HG02970 (cell line): ENCODE measurements around the gene KRT83.
"Not testable (repeated sequence)": the region's sequence is repeated elsewhere in the genome, so short reads cannot be mapped to it uniquely, and the experiment has no call there.

Source experiments
- ATAC-seq: cut with Tn5 transposase; IDR thresholded peaks from one replicate; pipeline ENCODE4 v1.9.1; 2021; ENCODE audit warnings: mild to moderate bottlenecking, moderate library complexity, moderate number of reproducible peaks; ENCODE audit not compliant: unreplicated experiment, low FRiP score

Gene KRT83

DNA sequence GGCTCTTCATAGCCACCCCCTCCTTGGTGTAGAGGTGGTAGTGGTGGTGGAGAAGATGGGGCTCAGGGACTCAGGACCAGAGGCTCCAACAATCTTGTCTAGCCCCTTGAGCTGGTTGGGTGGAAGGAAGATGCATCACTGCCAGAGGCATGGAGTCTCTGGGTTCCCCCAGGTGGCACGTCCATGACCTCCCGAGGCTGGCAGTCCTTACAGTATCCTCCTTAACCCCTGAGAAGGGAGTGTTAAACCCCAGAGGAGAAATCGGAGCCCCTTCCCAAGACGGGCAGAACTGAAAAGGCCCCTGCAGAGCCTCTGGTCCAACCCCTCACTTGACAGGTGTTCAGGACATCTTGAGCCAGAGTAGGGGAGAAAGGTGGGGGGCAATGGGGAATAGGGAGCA, 9.1 kb downstream of the KRT83 start:
- ATAC-seq, result no peak

DNA sequence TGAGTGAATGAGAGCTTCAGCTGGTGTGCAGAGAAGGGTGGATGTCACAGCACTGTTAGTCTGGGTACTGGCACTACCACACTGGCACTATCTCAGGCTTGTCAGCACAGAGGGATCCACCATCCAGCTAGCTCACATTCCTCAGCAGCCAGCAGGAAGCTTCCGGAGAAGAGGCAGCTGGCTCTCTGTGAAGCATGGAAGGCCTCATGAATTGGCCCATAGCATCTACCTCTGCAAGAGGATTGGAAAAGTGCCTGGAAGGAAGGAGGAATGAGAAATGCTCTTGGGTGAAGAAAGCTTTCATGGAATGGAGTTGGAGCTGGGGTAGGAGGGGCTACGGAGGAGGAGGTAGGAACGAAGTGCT, 9.9 kb downstream of the KRT83 start:
- no peak for ATAC-seq

DNA sequence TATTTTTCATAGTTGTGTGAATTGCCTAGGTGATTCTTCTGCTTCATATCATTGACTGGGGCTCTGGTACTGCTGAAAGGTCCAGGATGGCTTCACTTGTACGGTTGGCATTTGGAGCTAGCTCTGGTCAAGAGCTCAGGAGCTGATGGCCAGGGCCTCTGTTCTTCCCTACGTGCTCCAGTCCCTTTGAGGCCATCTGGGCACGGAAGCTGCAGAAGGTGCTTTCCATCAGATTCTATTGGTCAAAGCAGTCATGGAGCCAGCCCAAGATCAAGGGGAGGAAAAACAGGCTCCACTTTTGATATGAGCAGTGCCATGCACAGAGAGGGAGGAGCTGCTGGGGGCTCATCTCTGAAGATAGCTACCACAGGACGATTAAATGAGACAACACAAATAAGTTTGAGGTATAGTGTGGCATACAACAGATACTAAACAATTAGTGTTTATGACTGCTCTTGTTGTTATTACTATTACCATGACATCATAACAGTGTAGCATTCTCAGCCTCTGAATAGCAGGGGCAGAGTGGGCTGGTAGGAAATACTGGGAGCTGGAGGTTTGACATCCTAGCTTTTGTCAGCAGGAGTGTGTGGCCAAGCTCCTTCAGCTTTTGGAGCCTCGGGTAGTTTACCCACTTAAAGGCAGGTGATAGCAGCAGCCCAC, 10.4 kb downstream of the KRT83 start:
- ATAC-seq, result no peak

DNA sequence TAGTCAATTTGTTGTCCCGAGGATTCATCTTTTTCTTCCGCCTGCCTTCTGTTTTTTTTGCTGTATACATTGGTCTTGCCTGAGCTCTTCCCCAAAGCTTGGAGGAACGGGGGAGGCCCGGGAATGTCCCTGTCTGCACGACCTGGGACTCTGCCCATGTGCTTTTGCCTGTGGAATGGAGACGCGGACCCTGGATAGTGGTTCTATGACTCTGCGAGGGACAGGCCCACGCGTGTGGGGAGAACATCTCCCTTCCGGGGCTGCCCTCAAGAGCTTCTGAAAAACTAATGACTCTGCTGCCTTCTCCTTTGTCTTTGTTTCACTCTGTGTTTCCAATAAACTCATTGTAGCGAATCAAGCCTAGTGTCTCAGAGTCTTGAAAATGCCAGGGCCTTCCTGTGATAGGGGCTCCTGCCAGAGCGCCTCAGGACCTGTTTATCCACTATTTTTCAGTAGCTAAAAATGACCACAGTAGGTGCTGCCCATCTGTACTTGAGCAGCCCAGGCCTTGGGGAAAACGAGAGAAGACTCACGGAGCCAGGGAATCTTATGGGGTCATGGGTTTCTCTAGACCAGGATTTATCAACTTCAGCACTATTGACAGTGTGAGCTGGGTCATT, 12.3 kb downstream of the KRT83 start:
- no peak for ATAC-seq

DNA sequence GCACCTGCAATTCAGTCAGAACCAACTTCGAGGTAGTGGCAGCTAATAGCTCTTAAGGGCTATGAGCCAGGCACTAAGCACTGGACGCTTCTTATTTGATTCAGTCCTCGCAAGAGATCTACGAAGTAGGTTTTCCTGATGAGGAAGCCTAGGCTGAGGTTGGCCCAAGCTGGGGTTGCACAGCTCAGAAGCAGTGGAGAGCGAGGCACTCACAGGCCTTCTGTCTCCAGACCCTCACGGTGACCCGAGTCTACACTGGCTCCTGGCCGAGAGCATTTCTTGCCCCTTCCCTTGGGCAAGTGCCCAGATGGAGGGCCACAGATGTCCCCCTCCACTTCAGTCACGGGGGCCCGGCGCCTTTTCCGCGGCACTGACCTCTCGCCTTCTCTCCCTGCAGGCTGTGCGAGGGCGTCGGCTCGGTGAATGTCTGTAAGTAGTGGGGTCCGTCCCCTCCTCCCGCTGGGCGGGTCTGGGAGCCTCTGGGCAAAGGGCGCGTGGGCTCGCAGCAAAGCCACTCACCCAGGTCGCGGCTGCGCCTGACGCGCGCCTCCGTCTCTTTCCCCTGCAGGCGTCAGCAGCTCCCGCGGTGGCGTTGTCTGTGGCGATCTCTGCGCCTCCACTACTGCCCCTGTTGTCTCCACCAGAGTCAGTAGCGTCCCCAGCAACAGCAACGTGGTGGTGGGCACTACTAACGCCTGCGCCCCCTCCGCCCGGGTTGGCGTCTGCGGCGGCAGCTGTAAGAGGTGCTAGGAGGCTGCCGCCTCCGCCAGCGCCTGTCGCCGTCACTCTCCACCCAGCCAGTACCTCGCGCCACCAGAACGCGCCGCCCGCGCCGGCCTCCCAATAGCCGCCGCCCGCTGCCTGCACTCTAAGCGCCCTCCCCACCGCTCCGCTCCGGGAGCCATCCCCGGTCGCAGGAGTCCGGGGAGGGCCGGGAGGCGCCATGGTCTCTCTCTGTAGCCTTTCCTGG, 13.1 kb downstream of the KRT83 start:
- no peak for ATAC-seq

DNA sequence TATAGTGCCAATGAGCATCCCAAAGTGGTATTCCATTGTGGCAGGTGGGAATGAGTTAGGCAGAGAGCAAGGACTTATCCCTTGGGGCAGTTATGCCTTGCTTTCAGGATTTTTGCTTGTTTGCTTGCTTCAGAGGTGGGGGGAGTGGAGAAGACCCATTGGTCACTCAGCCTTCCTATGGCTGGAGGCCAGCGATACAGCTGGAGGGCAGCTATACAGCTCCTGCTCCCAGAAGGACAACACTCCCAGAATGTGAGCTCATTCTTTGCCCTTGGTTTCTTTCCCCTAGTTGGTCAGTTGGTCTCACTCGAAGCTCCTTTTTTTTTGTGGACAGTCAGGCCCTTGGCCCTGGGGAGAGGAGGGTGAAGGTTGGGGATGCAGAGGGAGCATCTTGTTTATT, 14.5 kb downstream of the KRT83 start:
- ATAC-seq, result no peak

DNA sequence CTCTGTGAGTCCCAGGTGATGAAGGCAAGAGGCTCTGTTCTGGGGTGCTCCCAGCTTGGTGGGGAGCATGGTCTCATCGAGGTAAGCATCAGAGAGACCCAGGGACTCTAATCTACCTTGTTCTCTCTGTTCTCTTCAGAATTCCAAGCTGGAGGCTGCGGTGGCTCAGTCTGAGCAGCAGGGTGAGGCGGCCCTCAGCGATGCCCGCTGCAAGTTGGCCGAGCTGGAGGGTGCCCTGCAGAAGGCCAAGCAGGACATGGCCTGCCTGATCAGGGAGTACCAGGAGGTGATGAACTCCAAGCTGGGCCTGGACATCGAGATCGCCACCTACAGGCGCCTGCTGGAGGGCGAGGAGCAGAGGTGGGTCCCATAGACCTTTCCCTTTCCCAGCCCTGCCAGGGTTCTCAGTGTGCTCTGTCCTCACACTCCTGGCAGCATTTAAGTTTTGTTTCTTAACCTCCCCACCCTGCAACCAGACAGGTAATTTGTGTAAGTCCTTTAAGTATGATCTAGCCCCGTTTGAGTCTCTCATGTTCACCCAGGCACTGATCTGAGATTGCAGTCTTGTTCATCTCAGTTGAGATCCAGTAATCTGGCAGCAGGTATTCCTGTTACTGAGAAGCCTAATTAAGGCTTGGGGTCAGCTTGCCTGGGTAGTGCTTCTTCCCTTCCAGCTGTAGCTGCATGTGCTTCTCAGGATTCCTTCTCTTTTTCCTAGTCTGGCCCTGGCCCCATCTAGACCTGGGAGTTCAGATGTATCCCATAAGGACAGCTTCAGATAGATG, 15.1 kb downstream of the KRT83 start:
- ATAC-seq, result no peak

DNA sequence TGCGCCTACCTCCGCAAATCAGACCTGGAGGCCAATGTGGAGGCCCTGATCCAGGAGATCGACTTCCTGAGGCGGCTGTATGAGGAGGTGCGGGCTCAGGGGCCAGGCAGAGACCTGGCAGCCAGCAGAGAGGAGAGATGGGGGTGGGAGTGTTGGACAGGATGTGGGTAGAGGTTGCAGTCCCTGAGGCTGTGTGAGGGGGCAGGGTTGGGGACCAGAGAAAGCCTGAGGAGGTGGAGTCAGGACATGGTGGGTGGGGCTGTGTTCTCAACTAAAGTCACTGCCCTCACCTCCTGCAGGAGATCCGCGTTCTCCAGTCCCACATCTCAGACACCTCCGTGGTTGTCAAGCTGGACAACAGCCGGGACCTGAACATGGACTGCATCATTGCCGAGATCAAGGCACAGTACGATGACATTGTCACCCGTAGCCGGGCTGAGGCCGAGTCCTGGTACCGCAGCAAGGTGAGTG, 16.2 kb downstream of the KRT83 start:
- ATAC-seq, result not testable (repeated sequence)

DNA sequence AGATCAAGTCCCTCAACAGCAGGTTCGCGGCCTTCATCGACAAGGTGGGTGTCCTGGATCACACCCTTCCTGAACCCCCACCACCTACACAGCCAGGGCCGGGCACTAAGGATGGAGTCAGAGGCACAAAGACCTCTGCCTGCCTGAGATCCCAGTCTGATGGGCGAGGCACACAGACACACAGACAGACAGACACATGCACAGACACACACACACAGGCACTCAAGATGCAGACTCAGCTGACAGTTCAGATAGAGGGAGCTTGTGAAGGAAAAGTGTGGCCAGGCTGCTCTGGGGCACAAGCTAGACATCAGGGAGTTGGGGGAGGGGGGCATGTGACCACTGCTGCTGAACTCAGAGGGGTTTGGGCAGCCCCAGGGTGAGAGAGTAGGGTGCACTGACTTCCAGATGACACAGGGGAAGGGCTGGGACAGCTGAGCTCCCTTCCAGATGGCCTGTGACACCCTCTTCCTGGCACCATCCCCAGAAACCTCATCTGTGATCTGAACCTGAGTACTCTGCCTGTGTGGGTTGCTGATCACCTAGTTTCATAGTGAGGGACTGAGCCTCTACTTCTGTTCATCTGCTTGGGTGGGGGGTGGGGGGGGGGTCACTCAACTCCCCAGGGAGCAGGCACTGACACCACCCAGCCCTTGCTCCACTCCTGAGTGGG, 18.8 kb downstream of the KRT83 start:
- not testable (repeated sequence) for ATAC-seq

DNA sequence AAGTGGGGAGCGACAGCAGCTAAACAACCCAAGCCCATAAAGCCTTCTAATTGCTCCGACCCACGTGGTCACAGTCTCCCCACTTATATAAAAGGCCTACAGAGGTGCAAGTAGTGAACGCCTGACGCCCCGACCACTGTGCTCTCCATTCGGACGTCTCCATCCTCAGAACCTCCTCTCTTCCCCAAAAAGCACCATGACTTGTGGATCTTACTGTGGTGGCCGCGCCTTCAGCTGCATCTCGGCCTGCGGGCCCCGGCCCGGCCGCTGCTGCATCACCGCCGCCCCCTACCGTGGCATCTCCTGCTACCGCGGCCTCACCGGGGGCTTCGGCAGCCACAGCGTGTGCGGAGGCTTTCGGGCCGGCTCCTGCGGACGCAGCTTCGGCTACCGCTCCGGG, 19.5 kb downstream of the KRT83 start:
- not testable (repeated sequence) for ATAC-seq

DNA sequence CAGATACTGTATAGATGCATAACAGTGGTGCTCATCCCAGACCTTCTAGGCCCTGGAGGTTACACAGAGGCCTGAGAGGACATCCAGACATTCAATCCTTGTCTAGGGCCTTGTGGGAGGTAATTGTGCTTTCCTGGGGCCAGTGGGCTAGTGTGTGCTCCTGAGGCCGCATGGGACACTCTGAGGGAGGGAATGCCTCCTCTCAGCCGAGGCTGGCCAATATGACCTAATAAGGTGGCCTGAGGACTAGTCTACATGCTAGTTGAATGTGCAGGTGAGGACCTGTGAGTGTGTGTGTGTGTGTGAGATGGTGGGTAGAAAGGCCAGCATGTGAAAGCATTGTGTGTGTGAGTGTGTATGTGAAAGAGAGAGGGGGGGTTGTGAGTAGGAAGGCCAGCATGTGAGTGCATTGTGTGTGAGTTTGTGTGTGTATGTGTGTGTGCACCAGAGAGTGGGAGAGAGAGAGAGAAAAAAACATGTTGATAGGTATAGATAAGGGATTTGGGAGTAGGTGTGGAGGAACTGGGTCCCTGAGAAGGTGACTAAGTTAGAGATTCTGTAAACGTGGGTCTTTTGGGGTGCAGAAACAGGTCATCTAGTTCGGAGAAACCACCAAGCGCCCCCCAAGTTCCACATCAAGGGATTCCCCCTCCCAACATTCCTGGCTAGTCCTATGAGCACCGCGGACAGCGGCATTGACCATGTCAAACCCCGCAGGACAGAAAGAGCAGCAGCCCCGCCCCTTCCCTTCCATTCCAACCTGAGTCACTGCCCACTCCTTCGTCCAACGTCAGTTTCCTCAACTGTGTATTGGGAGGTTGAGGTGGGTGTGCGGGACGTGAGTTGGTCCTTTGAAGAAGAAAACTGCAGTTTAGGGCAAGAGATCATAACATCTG, 20.2 kb downstream of the KRT83 start:
- no peak for ATAC-seq

DNA sequence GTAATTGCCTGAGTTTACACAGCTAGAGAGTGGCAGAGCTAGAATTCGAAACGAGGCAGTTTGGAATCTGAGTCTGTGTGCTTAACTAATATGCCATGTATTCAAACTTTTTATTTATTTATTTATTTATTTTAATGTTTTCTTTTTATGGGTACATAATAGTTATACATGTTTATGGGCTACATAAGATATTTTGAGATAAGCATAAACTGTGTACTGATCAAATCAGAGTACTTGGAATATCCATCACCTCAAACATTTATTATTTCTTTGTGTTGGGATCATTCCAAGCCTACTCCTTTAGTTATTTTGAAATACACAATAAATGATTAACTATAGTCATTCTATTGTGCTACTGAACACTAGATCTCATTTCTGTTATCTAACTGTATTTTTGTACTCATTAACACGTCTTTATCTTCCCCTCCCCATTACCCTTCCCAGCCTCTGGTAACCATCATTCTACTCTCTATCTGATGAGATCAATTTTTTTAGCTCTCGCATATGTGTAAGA, 22.5 kb downstream of the KRT83 start:
- no peak for ATAC-seq

DNA sequence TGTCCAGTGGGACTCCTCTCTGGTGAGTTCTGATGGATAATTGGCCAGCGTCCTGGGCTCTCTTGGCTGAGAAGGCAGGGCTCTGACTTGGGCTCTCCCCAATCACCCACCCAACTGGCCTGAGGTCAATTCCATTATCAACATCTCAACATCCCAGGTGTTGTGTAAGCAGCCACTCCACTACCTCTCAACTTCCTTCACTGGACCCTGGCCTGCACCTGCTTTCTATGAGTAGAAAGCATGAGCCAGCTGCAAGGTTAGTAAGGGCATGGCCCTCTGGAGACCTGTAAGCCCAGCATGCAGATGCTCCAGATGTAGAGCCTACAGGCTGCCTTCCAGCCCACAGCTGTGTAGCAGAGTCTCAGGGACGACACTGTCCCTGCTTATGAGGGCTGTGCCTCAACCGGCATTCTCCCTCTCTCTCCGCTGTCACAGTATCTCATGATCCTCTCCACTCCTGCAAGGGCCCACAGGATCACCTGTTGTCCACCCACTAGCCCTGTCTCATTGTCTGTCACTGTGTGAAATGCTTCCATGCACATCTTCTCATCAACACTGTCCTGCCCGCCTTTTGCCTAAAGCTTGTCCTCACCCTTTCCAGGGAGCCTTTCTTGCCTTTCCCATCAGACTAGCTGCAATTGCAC, 24.5 kb downstream of the KRT83 start:
- ATAC-seq, result no peak

DNA sequence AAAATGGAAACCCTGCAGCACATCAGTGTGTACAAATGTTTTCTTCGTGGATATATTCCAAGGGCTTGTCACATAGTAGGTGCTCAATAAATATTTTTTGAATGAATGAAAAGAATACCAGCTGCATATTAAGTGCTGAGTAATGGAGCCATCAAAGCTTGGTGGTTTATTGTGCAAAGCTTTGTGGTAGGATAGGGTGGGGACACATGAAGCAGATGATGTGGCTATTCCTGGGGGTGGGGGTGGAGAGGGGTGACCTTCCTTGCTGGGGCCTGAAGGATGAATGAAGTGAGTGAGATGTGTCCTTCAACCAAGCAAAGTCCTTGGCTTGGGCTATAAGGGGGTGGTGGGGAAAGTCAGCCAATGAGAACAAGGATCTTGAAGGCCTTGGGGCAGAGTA, 25.5 kb downstream of the KRT83 start:
- ATAC-seq, result no peak

DNA sequence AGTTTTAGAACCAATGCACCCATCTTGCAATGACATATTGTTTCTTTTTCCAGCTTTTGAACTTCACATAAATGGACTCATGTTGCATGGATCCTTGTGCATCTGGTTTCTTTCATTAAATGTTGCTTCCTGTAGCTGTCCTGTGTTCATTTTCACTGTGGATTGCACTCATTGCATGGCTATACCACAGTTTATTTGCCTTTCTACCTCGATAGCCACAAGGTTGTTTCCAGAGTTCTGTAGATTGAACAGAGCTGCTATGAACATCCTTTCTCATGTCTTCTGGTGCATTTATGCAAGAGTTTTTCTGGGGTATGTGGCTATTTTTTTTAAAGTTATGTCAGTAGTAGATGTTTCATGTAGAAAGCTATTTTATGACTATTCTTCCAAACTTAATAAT, 26.4 kb downstream of the KRT83 start:
- no peak for ATAC-seq

DNA sequence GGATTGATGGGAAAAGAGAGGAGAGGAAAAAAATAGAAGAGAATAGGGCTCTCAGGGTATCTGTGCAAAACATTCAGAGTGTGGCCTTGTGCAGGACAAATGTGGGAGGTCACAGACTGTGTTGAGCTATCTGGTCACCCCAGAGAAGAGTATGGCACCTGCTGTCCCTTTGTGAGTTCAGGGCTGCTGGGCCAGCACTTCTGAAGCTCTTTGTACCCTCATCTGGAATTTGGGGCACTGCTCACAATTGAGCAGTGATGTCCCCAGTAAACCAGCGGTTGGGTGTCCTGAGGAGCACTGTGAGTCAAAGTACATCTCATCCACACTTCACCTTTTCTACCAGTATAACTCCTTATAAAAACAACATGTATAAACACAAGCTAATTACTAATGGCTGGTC, 27.3 kb downstream of the KRT83 start:
- ATAC-seq, result no peak

DNA sequence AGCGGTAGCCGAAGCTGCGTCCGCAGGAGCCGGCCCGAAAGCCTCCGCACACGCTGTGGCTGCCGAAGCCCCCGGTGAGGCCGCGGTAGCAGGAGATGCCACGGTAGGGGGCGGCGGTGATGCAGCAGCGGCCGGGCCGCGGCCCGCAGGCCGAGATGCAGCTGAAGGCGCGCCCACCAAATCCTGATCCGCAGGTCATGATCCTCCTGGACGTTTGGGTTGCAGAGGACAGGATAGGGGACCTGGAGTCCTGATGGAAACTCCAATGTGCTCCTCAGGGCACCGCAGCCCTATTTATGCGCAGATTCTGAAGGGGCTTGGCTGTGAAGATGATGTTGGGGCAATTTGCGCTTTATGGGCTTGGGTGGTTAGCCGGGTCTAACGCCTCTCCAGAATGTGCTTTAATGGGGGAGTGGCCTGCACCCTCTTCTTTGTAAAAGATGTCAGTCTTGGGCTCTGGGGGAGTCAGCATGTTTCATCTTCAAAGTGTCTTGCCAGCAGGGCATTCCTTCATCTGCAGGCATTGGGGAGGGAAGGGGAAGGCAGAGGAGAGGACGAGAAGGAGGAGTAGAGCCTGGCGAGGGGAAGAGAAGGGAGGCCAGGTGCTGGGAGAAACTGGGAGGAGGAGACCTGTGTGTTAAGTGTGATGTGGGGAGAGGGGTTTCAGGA, 29.8 kb downstream of the KRT83 start, which contains the start of gene KRT81:
KRT81 (minus strand) TSS at position 268 of the 669 bp plus-strand sequence; CDS start at position 199, 69 bp downstream.
- no peak for ATAC-seq
